Vagina (tissue), 2 donors: ENCODE results near the gene CAPZB.

Source experiments
- POLR2A ChIP-seq, 2 donors: fragments of 450-650 bp; IDR thresholded peaks; one replicate each; pipeline ENCODE4 v1.6.1; 2017; ENCODE audit warnings: antibody characterized with exemption in 2 of 2, mild to moderate bottlenecking in 2 of 2, moderate library complexity in 2 of 2
- POLR2AphosphoS5 ChIP-seq, 2 donors: sonication (generic); formaldehyde crosslinking; IDR thresholded peaks; one replicate each; pipeline ENCODE4 v1.9.0; 2017; ENCODE audit warnings: antibody characterized with exemption in 2 of 2, mild to moderate bottlenecking in 2 of 2, low read depth in 1 of 2; ENCODE audit not compliant: insufficient read depth in 1 of 2
- TF ChIP-seq, protein P1 (sequence below), 3 experiments: fragments of 450-650 bp in 2 of 3; fragments of 200-600 bp in 1 of 3; sonication (generic) in 1 of 3; IDR thresholded peaks; one replicate each; pipeline ENCODE4 v1.5.1; 2017 to 2019; ENCODE audit warnings: antibody characterized with exemption in 3 of 3, mild to moderate bottlenecking in 2 of 3, moderate library complexity in 2 of 3

DNA sequence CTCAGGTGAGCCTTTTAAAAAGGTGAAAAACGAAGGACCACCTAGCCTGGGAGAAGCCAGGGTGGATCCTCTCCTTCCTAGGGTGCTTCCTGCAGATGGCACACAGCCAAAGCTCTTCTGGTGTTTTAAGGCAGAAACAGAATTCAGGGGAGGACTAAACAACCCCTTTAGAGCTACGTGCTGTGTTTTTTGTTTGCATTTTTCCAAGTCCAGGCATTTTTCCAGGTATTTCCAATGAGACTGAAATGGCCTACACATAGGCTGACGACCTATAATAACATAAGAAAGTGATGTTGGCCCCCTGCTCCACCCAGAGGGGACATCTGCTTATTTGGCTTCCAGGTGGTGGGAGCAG is 83.8 kb downstream of the CAPZB start:
- TF ChIP-seq, protein P1, sequence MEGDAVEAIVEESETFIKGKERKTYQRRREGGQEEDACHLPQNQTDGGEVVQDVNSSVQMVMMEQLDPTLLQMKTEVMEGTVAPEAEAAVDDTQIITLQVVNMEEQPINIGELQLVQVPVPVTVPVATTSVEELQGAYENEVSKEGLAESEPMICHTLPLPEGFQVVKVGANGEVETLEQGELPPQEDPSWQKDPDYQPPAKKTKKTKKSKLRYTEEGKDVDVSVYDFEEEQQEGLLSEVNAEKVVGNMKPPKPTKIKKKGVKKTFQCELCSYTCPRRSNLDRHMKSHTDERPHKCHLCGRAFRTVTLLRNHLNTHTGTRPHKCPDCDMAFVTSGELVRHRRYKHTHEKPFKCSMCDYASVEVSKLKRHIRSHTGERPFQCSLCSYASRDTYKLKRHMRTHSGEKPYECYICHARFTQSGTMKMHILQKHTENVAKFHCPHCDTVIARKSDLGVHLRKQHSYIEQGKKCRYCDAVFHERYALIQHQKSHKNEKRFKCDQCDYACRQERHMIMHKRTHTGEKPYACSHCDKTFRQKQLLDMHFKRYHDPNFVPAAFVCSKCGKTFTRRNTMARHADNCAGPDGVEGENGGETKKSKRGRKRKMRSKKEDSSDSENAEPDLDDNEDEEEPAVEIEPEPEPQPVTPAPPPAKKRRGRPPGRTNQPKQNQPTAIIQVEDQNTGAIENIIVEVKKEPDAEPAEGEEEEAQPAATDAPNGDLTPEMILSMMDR (IDR thresholded peaks at IDR 0.05): no peak
- TF ChIP-seq POLR2A (IDR thresholded peaks at IDR 0.05) (no peak), POLR2AphosphoS5 (IDR thresholded peaks at IDR 0.05; ENCODE audit: insufficient read depth in 1 of 2, low read depth in 1 of 2) (no peak)
